ENCODE data around the gene MYL6.

DNA sequence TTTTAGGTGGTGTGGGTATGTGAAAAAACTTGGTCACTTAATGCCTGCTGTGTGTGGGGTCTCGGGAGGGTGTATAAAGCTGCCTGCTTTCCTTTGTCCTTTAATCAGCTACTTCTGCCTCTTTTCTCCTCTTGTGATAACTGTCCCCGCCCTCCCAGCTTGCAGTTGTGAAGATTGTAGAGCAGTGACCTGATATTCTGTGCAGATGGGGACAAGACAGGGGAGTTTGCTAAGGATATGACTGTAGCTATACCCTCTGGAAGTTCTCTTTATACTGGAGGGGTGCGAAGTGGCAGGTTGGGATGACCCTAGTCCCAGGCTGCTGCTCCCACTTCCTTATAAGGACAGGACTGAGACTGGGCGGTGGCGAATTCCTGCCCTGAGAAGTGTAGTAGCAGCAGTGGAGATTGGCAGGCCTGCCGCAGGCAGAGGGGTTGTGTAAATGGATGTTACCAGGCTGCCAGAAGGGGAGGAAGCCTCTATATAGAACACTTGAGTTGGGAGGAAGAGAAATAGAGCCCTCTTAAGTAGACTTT is 835 bp downstream of the MYL6 start:
- TF ChIP-seq, protein P1, sequence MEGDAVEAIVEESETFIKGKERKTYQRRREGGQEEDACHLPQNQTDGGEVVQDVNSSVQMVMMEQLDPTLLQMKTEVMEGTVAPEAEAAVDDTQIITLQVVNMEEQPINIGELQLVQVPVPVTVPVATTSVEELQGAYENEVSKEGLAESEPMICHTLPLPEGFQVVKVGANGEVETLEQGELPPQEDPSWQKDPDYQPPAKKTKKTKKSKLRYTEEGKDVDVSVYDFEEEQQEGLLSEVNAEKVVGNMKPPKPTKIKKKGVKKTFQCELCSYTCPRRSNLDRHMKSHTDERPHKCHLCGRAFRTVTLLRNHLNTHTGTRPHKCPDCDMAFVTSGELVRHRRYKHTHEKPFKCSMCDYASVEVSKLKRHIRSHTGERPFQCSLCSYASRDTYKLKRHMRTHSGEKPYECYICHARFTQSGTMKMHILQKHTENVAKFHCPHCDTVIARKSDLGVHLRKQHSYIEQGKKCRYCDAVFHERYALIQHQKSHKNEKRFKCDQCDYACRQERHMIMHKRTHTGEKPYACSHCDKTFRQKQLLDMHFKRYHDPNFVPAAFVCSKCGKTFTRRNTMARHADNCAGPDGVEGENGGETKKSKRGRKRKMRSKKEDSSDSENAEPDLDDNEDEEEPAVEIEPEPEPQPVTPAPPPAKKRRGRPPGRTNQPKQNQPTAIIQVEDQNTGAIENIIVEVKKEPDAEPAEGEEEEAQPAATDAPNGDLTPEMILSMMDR (IDR thresholded peaks at IDR 0.05; ENCODE audit: extremely low read depth in 1 of 2, insufficient read depth in 1 of 2, low read depth in 1 of 2, low read length in 2 of 2): no peak
- no peak for TF ChIP-seq EZH2 (IDR thresholded peaks at IDR 0.05; ENCODE audit: borderline replicate concordance, low read depth, low read length, severe bottlenecking)
- peak; percentile 28 for TF ChIP-seq POLR2AphosphoS5 (IDR thresholded peaks at IDR 0.05; ENCODE audit: insufficient read depth, low read depth, low read length)
- TF ChIP-seq, protein P2, sequence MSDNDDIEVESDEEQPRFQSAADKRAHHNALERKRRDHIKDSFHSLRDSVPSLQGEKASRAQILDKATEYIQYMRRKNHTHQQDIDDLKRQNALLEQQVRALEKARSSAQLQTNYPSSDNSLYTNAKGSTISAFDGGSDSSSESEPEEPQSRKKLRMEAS (IDR thresholded peaks at IDR 0.05; ENCODE audit: insufficient read depth, insufficient read length): no peak
- no peak for TF ChIP-seq JUN (IDR thresholded peaks at IDR 0.05; ENCODE audit: borderline replicate concordance, insufficient read depth, insufficient read length, low read depth)
- TF ChIP-seq GATA2 (IDR thresholded peaks at IDR 0.05; ENCODE audit: insufficient read depth, insufficient read length, low read depth, low read length): no peak
- TF ChIP-seq POLR2A (IDR thresholded peaks at IDR 0.05; ENCODE audit: low read depth, low read length): no peak
